ENCODE measurements around the gene UMOD. TPM values are rescaled to one million over a fixed set of nuclear protein-coding genes. Genes with fewer than 3 reads are reported as not detected.

UMOD gene
- polyA plus RNA-seq (2013): not detected in 2 replicates

DNA sequence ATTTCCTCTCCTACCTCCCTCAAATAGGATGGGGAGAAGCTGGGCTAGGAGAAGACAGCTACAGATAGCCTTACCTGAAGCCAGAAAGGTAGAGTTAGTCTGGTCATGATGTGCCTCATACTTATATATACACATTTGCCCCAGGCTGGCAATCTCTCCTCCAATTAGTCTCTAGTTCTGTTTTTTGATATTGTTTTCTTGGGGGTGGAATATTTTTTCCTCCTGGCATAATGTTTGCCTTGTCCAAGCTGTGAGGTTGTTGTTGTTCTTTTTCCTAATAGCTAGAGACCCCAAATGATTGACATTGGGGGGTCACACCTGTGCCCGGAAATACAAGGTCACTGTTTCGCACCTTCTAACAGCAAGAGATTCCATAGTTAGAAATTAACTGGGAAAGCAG, at the start of gene UMOD:
Gene UMOD (minus strand): TSS at position 101 of the 400 bp plus-strand sequence. CDS start 1,978 bp downstream, outside the sequence.
- no peak within 1 kb of the TSS for H3K4ac ChIP-seq (ENCODE audit: low read depth, low read length)
- no peaks in the 10 kb centered on the region for H3K36me3 ChIP-seq (ENCODE audit: control insufficient read depth in 1 of 2, insufficient read depth in 2 of 2, low read length in 2 of 2)
- H2BK5ac ChIP-seq (ENCODE audit: low read depth, low read length, poor library complexity): no peak within 1 kb of the TSS
- H4K91ac ChIP-seq (ENCODE audit: low read depth, low read length): no peak within 1 kb of the TSS
- H3K4me3 ChIP-seq (ENCODE audit: low read depth, low read length): no peak within 1 kb of the TSS
- H3K27ac ChIP-seq (ENCODE audit: low read depth, low read length): no peak within 1 kb of the TSS
- no peak within 1 kb of the TSS for H3K18ac ChIP-seq (ENCODE audit: low read length)
- H3K9ac ChIP-seq (ENCODE audit: low read length): no peak within 1 kb of the TSS
- no peak within 1 kb of the TSS for H2AFZ ChIP-seq (ENCODE audit: insufficient read depth, low read length, poor library complexity)
- H4K12ac ChIP-seq (ENCODE audit: low read depth, low read length): no peak within 1 kb of the TSS
- no peaks in the 10 kb centered on the region for H3K79me1 ChIP-seq (ENCODE audit: low read length)
- no CpG with 5 or more reads among the region's 2 CpGs for WGBS (ENCODE audit: extremely low coverage, insufficient coverage, insufficient read length)
- no peaks in the 10 kb centered on the region for H3K27me3 ChIP-seq (ENCODE audit: insufficient read depth, low read length)
- H2BK120ac ChIP-seq (ENCODE audit: insufficient read depth, low read length, poor library complexity): no peak within 1 kb of the TSS
- no peak within 1 kb of the TSS for H4K8ac ChIP-seq (ENCODE audit: low read depth, low read length)
- no peaks in the 10 kb centered on the region for H3K79me2 ChIP-seq (ENCODE audit: control insufficient read depth, insufficient read depth, low read length, poor library complexity)
- H2BK12ac ChIP-seq (ENCODE audit: low read length): no peak within 1 kb of the TSS
- H3K9me3 ChIP-seq (ENCODE audit: insufficient read depth, low read depth, low read length): no peaks in the 10 kb centered on the region
- no peak within 1 kb of the TSS for H3K14ac ChIP-seq (ENCODE audit: low read length)
- H3K4me1 ChIP-seq (ENCODE audit: control insufficient read depth in 1 of 2, insufficient read depth in 2 of 2, low read length in 2 of 2): no peaks in the 10 kb centered on the region
- no peak for DNase-seq
- H2AK5ac ChIP-seq (ENCODE audit: low read length): no peak within 1 kb of the TSS
- no peak within 1 kb of the TSS for H3K4me2 ChIP-seq (ENCODE audit: low read length)
- H3K23ac ChIP-seq (ENCODE audit: low read length): no peak within 1 kb of the TSS

DNA sequence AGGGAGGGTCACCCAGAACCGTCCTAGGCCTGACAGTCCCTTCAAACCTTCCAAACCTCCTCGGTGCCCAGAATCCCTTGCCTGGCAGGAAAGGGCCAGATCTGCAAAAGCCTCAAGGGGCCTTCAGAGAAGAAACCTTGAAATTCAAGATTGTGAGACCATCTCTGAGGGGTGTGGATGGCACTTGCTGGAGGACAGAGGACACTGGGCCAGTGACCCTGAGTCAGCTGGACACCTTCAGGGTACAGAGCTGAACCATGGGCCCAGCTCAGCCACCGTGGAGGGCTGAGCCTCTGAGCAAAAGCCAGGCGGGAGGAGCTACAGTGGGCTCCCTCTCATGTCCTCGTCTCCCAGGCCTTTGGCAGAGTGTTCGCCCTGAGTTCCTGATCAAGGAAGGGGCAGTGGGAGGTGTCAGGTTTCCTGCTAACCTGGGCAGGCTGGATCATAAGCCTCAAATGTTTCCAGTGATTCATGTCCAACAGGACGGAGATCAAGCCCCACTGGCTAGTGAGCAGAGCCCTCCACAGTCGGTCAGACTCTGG, 49.0 kb upstream of the UMOD start:
- H3K79me1 ChIP-seq (ENCODE audit: low read length): no peaks in the 10 kb centered on the region
- no peak overlapping the region for H3K9ac ChIP-seq (ENCODE audit: low read length)
- no peaks in the 10 kb centered on the region for H3K27me3 ChIP-seq (ENCODE audit: insufficient read depth, low read length)
- no peak overlapping the region for H4K8ac ChIP-seq (ENCODE audit: low read depth, low read length)
- H3K4ac ChIP-seq (ENCODE audit: low read depth, low read length): no peak overlapping the region
- H3K9me3 ChIP-seq (ENCODE audit: insufficient read depth, low read depth, low read length): no peaks in the 10 kb centered on the region
- no peak overlapping the region for H3K18ac ChIP-seq (ENCODE audit: low read length)
- no peak for DNase-seq
- no peak overlapping the region for H4K12ac ChIP-seq (ENCODE audit: low read depth, low read length)
- no peak overlapping the region for H2BK120ac ChIP-seq (ENCODE audit: insufficient read depth, low read length, poor library complexity)
- no peak overlapping the region for H4K91ac ChIP-seq (ENCODE audit: low read depth, low read length)
- no peaks in the 10 kb centered on the region for H3K79me2 ChIP-seq (ENCODE audit: control insufficient read depth, insufficient read depth, low read length, poor library complexity)
- no peak overlapping the region for H3K27ac ChIP-seq (ENCODE audit: low read depth, low read length)
- no peak overlapping the region for H3K14ac ChIP-seq (ENCODE audit: low read length)
- H2AK5ac ChIP-seq (ENCODE audit: low read length): no peak overlapping the region
- H2BK12ac ChIP-seq (ENCODE audit: low read length): no peak overlapping the region
- no peaks in the 10 kb centered on the region for H3K36me3 ChIP-seq (ENCODE audit: control insufficient read depth in 1 of 2, insufficient read depth in 2 of 2, low read length in 2 of 2)
- peaks cover 0 to 2% of the 10 kb centered on the region in 2 experiments for H3K4me1 ChIP-seq (ENCODE audit: control insufficient read depth in 1 of 2, insufficient read depth in 2 of 2, low read length in 2 of 2)
- H3K4me2 ChIP-seq (ENCODE audit: low read length): no peak overlapping the region
- H3K4me3 ChIP-seq (ENCODE audit: low read depth, low read length): no peak overlapping the region
- no peak overlapping the region for H3K23ac ChIP-seq (ENCODE audit: low read length)
- no peak overlapping the region for H2AFZ ChIP-seq (ENCODE audit: insufficient read depth, low read length, poor library complexity)
- no CpG with 5 or more reads among the region's 8 CpGs for WGBS (ENCODE audit: extremely low coverage, insufficient coverage, insufficient read length)
- no peak overlapping the region for H2BK5ac ChIP-seq (ENCODE audit: low read depth, low read length, poor library complexity)

DNA sequence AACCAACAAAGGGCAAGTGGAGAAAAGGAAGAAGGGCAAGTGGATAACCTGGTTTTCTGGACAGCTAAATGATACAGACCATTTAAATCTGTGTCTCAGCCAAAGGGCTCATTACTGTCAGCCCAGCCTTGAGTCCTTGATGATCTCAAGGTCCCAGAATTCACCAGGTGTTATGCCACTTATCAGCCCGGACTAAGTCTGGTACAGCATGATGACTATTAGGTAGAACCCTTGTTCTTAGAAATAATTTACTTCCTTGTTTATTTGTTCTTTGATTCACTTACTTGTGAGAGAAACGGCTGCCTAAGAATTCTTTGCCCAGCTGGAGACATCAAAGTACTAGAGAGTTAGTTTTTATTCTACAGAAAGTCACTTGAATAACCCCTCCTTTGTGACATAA, 48.6 kb upstream of the UMOD start:
- no peak overlapping the region for H2AK5ac ChIP-seq (ENCODE audit: low read length)
- no peak overlapping the region for H3K27ac ChIP-seq (ENCODE audit: low read depth, low read length)
- no peak overlapping the region for H3K4ac ChIP-seq (ENCODE audit: low read depth, low read length)

DNA sequence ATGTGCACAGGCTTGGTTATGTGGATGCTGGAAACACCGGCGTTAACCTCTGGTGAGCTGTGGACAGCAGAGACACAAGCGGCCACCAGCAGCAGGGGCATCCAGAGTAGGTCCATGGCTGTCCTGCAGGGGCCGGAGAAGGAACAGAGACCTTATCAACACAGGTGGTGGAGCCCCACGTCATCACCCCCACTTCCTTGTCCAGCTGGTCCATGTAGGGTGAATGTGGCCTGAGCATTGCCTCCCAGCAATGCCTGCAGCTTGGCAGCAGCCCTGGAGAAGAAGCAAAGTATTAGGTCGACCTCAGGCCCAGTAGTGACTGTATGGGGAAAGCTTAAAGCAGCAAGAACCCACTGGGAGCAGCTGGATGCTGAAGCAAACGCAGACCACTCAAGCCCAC, 46.7 kb upstream of the UMOD start:
- Histone ChIP-seq H3K9me3 (ENCODE audit: insufficient read depth, low read depth, low read length) (no peaks in the 10 kb centered on the region), H3K4me1 (ENCODE audit: control insufficient read depth in 1 of 2, insufficient read depth in 2 of 2, low read length in 2 of 2) (peaks cover 0 to 2% of the 10 kb centered on the region in 2 experiments), H2BK12ac (ENCODE audit: low read length) (no peak overlapping the region)

More for the DNA sequence above, 48.6 kb upstream of the UMOD start:
- Histone ChIP-seq H2BK120ac (ENCODE audit: insufficient read depth, low read length, poor library complexity) (no peak overlapping the region), H3K4me2 (ENCODE audit: low read length) (no peak overlapping the region), H3K4me1 (ENCODE audit: control insufficient read depth in 1 of 2, insufficient read depth in 2 of 2, low read length in 2 of 2) (peaks cover 0 to 2% of the 10 kb centered on the region in 2 experiments), H3K79me2 (ENCODE audit: control insufficient read depth, insufficient read depth, low read length, poor library complexity) (no peaks in the 10 kb centered on the region), H3K23ac (ENCODE audit: low read length) (no peak overlapping the region), H3K36me3 (ENCODE audit: control insufficient read depth in 1 of 2, insufficient read depth in 2 of 2, low read length in 2 of 2) (no peaks in the 10 kb centered on the region), H3K18ac (ENCODE audit: low read length) (no peak overlapping the region), H2BK5ac (ENCODE audit: low read depth, low read length, poor library complexity) (no peak overlapping the region), H4K12ac (ENCODE audit: low read depth, low read length) (no peak overlapping the region), H3K9ac (ENCODE audit: low read length) (no peak overlapping the region), H3K79me1 (ENCODE audit: low read length) (no peaks in the 10 kb centered on the region), H4K91ac (ENCODE audit: low read depth, low read length) (no peak overlapping the region), H2AFZ (ENCODE audit: insufficient read depth, low read length, poor library complexity) (no peak overlapping the region), H3K4me3 (ENCODE audit: low read depth, low read length) (no peak overlapping the region), H4K8ac (ENCODE audit: low read depth, low read length) (no peak overlapping the region), H3K14ac (ENCODE audit: low read length) (no peak overlapping the region), H3K27me3 (ENCODE audit: insufficient read depth, low read length) (no peaks in the 10 kb centered on the region), H3K9me3 (ENCODE audit: insufficient read depth, low read depth, low read length) (no peaks in the 10 kb centered on the region), H2BK12ac (ENCODE audit: low read length) (no peak overlapping the region)
- DNase-seq: no peak
- WGBS (ENCODE audit: extremely low coverage, insufficient coverage, insufficient read length): no CpG with 5 or more reads among the region's 2 CpGs

More for the DNA sequence above, 46.7 kb upstream of the UMOD start:
- Histone ChIP-seq H4K91ac (ENCODE audit: low read depth, low read length) (no peak overlapping the region), H3K27me3 (ENCODE audit: insufficient read depth, low read length) (no peaks in the 10 kb centered on the region), H4K12ac (ENCODE audit: low read depth, low read length) (no peak overlapping the region), H3K18ac (ENCODE audit: low read length) (no peak overlapping the region), H3K27ac (ENCODE audit: low read depth, low read length) (no peak overlapping the region), H3K9ac (ENCODE audit: low read length) (no peak overlapping the region), H2AFZ (ENCODE audit: insufficient read depth, low read length, poor library complexity) (no peak overlapping the region), H3K4ac (ENCODE audit: low read depth, low read length) (no peak overlapping the region), H2AK5ac (ENCODE audit: low read length) (no peak overlapping the region), H3K36me3 (ENCODE audit: control insufficient read depth in 1 of 2, insufficient read depth in 2 of 2, low read length in 2 of 2) (no peaks in the 10 kb centered on the region), H3K4me3 (ENCODE audit: low read depth, low read length) (no peak overlapping the region), H3K4me2 (ENCODE audit: low read length) (no peak overlapping the region), H3K23ac (ENCODE audit: low read length) (no peak overlapping the region), H3K79me2 (ENCODE audit: control insufficient read depth, insufficient read depth, low read length, poor library complexity) (no peaks in the 10 kb centered on the region), H4K8ac (ENCODE audit: low read depth, low read length) (no peak overlapping the region), H2BK120ac (ENCODE audit: insufficient read depth, low read length, poor library complexity) (no peak overlapping the region), H2BK5ac (ENCODE audit: low read depth, low read length, poor library complexity) (no peak overlapping the region), H3K14ac (ENCODE audit: low read length) (no peak overlapping the region), H3K79me1 (ENCODE audit: low read length) (no peaks in the 10 kb centered on the region)
- DNase-seq: no peak
- WGBS (ENCODE audit: extremely low coverage, insufficient coverage, insufficient read length): no CpG with 5 or more reads among the region's 7 CpGs

Data from trophoblast cell (in vitro differentiated cells and primary cell).